HEK293 (cell line): ENCODE measurements around the gene AATK.

Experiments
- CTCF ChIA-PET: fragments of 350-600 bp; formaldehyde crosslinking; extraction: SDS; loops from one replicate; lab custom pipeline; 2021; ENCODE audit warnings: antibody characterized with exemption; lab: Yijun Ruan, JAX
- POLR2A ChIA-PET: fragments of 300-600 bp; formaldehyde crosslinking; extraction: SDS; loops from one replicate; lab custom pipeline; 2020; ENCODE audit warnings: antibody characterized with exemption, inconsistent platforms; lab: Yijun Ruan, JAX
- H3K27ac ChIP-seq: fragments of 200-500 bp; sonication (Bioruptor generic); 2 replicates; pipeline ENCODE4 v1.5.1; 2014; ENCODE audit warnings: low read depth, low read length, control low read depth, inconsistent platforms; ENCODE audit errors: extremely low read depth
- H3K36me3 ChIP-seq, 2 experiments: fragments of 200-500 bp in 1 of 2; sonication (Bioruptor generic) in 1 of 2; 1 replicate in 1 of 2; 2 replicates in 1 of 2; pipeline ENCODE4 v1.5.1; 2014 to 2017; ENCODE audit warnings: inconsistent platforms in 2 of 2, low read length in 2 of 2; ENCODE audit not compliant: control insufficient read depth in 2 of 2, insufficient read depth in 1 of 2
- H3K4me1 ChIP-seq: fragments of 200-500 bp; sonication (Bioruptor generic); 2 replicates; pipeline ENCODE4 v1.5.1; 2014; ENCODE audit warnings: mild to moderate bottlenecking, low read length, inconsistent platforms; ENCODE audit not compliant: control insufficient read depth, insufficient read depth
- H3K4me3 ChIP-seq: 2 replicates; pipeline ENCODE4 v1.5.1; 2011; ENCODE audit warnings: low read depth, mild to moderate bottlenecking, control low read depth, low read length, moderate library complexity
- H3K9me3 ChIP-seq: fragments of 200-500 bp; sonication (Bioruptor generic); 2 replicates; pipeline ENCODE4 v1.5.1; 2014; ENCODE audit warnings: low read depth, low read length, inconsistent platforms; ENCODE audit not compliant: control insufficient read depth, insufficient read depth
- GLIS1 ChIP-seq: fragments of 450-650 bp; formaldehyde crosslinking; IDR thresholded peaks from 2 replicates; pipeline ENCODE4 v1.5.1; 2016; ENCODE audit warnings: missing biosample characterization, missing genetic modification characterization
- YY2 ChIP-seq: fragments of 450-650 bp; formaldehyde crosslinking; IDR thresholded peaks from 2 replicates; pipeline ENCODE4 v1.5.1; 2016; ENCODE audit warnings: missing biosample characterization, missing genetic modification characterization
- ZBTB10 ChIP-seq: fragments of 450-650 bp; formaldehyde crosslinking; IDR thresholded peaks from 2 replicates; pipeline ENCODE4 v1.5.1; 2016; ENCODE audit warnings: missing biosample characterization, missing genetic modification characterization
- ZNF121 ChIP-seq: fragments of 450-650 bp; formaldehyde crosslinking; IDR thresholded peaks from 2 replicates; pipeline ENCODE4 v1.5.1; 2016; ENCODE audit warnings: missing biosample characterization, missing genetic modification characterization
- ZNF280C ChIP-seq: fragments of 450-650 bp; formaldehyde crosslinking; IDR thresholded peaks from 2 replicates; pipeline ENCODE4 v1.5.1; 2016; ENCODE audit warnings: missing biosample characterization, missing genetic modification characterization
- ZNF354C ChIP-seq: fragments of 450-650 bp; formaldehyde crosslinking; IDR thresholded peaks from 2 replicates; pipeline ENCODE4 v1.5.1; 2016; ENCODE audit warnings: missing biosample characterization, missing genetic modification characterization, low read depth, borderline replicate concordance
- ZNF366 ChIP-seq: fragments of 450-650 bp; formaldehyde crosslinking; conservative IDR thresholded peaks from 2 replicates; pipeline ENCODE4 v1.5.1; 2016; ENCODE audit warnings: missing biosample characterization, missing genetic modification characterization
- ZNF501 ChIP-seq: fragments of 450-650 bp; formaldehyde crosslinking; IDR thresholded peaks from 2 replicates; pipeline ENCODE4 v1.5.1; 2016; ENCODE audit warnings: missing biosample characterization, missing genetic modification characterization
- ZNF560 ChIP-seq: fragments of 450-650 bp; formaldehyde crosslinking; IDR thresholded peaks from 2 replicates; pipeline ENCODE4 v1.5.1; 2017; ENCODE audit warnings: missing biosample characterization, missing genetic modification characterization, borderline replicate concordance
- ZNF660 ChIP-seq: fragments of 450-650 bp; IDR thresholded peaks from 2 replicates; pipeline ENCODE4 v1.5.1; 2018; ENCODE audit warnings: missing biosample characterization, mild to moderate bottlenecking, missing genetic modification characterization
- ZNF707 ChIP-seq: fragments of 450-650 bp; formaldehyde crosslinking; IDR thresholded peaks from 2 replicates; pipeline ENCODE4 v1.5.1; 2016; ENCODE audit warnings: missing biosample characterization, missing genetic modification characterization
- ZNF791 ChIP-seq: fragments of 450-650 bp; formaldehyde crosslinking; IDR thresholded peaks from 2 replicates; pipeline ENCODE4 v1.5.1; 2016; ENCODE audit warnings: missing biosample characterization, missing genetic modification characterization
- ZNF792 ChIP-seq: fragments of 450-650 bp; formaldehyde crosslinking; IDR thresholded peaks from 2 replicates; pipeline ENCODE4 v1.5.1; 2016; ENCODE audit warnings: missing biosample characterization, missing genetic modification characterization
- TF ChIP-seq, protein P1 (sequence below): fragments of 450-650 bp; formaldehyde crosslinking; IDR thresholded peaks from 2 replicates; pipeline ENCODE4 v1.5.1; 2017; ENCODE audit warnings: missing biosample characterization, missing genetic modification characterization
- TF ChIP-seq, protein P2 (sequence below): fragments of 450-650 bp; formaldehyde crosslinking; IDR thresholded peaks from 2 replicates; pipeline ENCODE4; 2016; ENCODE audit warnings: missing biosample characterization, missing genetic modification characterization

AATK gene

GRCh38 chr17:81183807-81184206 lies 17.8 kb upstream of the AATK start:
- ChIA-PET POLR2A (no interaction called here), CTCF (no interaction called here)
- H3K4me1 ChIP-seq, result no peaks in the 10 kb centered on the region
- TF ChIP-seq ZNF560 (tag by site-specific recombination), result no peak
- no peak for TF ChIP-seq ZNF791 (tag by site-specific recombination)
- TF ChIP-seq, protein P1, sequence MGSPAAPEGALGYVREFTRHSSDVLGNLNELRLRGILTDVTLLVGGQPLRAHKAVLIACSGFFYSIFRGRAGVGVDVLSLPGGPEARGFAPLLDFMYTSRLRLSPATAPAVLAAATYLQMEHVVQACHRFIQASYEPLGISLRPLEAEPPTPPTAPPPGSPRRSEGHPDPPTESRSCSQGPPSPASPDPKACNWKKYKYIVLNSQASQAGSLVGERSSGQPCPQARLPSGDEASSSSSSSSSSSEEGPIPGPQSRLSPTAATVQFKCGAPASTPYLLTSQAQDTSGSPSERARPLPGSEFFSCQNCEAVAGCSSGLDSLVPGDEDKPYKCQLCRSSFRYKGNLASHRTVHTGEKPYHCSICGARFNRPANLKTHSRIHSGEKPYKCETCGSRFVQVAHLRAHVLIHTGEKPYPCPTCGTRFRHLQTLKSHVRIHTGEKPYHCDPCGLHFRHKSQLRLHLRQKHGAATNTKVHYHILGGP (tag by site-specific recombination), result no peak
- H3K27ac ChIP-seq, result no peak overlapping the region
- H3K4me3 ChIP-seq, result no peak overlapping the region
- H3K9me3 ChIP-seq, result no peaks in the 10 kb centered on the region
- H3K36me3 ChIP-seq, result peaks cover 0 to 6% of the 10 kb centered on the region in 2 experiments; a peak in 1 of 3 replicates

DNA sequence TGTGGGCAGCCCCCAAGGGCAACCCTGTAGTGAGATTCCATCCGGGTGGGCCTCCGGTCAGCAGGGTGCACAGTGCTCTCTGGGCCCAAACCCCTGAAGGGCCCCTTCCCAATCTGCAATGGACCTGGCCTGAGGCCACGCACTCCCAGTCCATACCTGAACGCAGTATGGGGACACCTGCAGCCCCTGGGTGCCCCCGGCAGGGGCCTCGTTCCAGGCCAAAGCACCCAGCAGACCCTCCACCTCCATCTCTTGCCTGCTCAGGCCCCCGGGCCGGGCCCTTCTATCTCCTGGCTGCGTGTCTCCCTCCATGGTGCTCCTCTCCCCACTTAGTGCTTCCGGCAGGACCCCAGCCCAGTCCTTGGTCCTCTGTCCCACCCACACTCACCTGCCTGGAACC lies 17.3 kb upstream of the AATK start:
- H3K4me1 ChIP-seq, result no peaks in the 10 kb centered on the region
- peaks cover 0 to under 1% of the 10 kb centered on the region in 2 experiments; a peak in 1 of 3 replicates for H3K36me3 ChIP-seq
- no peak overlapping the region for H3K27ac ChIP-seq
- no peaks in the 10 kb centered on the region for H3K9me3 ChIP-seq
- no peak for TF ChIP-seq ZNF660 (tag by site-specific recombination)
- TF ChIP-seq ZNF354C (tag by site-specific recombination), result no peak
- ChIA-PET POLR2A (no interaction called here), CTCF (no interaction called here)
- H3K4me3 ChIP-seq, result no peak overlapping the region

- POLR2A ChIA-PET, result no interaction called here
- no peaks in the 10 kb centered on the region for H3K9me3 ChIP-seq
- TF ChIP-seq ZNF366 (tag by site-specific recombination), result no peak
- TF ChIP-seq GLIS1 (tag by site-specific recombination), result peak; percentile 32; the same call in 1 of the 2 replicates
- TF ChIP-seq, all 188 proteins: peak for 1
- Histone ChIP-seq H3K36me3 (no peaks in the 10 kb centered on the region), H3K4me1 (no peaks in the 10 kb centered on the region), H3K27ac (no peak overlapping the region), H3K4me3 (no peak overlapping the region)
- CTCF ChIA-PET, result interaction anchor here (0.9 kb wide), 1 partner anchor 18 kb away, joined by 4 read pairs; no protein-coding TSS in a partner anchor
These were observed 16.6 kb upstream of the AATK start for GRCh38 chr17:81182596-81182995.

DNA sequence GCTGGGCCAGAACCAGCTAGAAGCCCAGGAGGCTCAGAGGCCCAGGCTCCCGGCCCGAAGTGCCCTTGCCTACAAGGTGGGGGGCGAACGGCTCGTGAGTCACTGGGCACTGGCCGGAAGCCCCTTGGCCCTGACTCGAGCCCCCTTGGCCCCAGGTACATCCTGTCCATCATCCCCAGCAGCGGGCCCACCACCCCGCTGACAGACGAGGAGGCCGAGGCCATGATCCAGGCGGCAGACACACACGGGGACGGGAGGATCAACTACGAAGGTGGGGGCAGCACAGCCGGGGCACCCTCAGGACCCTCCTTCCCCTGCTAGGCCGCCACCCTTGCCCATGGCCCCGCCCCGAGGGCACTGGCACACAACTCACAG lies 15.8 kb upstream of the AATK start:
- no peak overlapping the region for H3K27ac ChIP-seq
- CTCF ChIA-PET, result interaction anchor here (0.9 kb wide), 1 partner anchor 19 kb away, joined by 4 read pairs; no protein-coding TSS in a partner anchor
- POLR2A ChIA-PET, result no interaction called here

DNA sequence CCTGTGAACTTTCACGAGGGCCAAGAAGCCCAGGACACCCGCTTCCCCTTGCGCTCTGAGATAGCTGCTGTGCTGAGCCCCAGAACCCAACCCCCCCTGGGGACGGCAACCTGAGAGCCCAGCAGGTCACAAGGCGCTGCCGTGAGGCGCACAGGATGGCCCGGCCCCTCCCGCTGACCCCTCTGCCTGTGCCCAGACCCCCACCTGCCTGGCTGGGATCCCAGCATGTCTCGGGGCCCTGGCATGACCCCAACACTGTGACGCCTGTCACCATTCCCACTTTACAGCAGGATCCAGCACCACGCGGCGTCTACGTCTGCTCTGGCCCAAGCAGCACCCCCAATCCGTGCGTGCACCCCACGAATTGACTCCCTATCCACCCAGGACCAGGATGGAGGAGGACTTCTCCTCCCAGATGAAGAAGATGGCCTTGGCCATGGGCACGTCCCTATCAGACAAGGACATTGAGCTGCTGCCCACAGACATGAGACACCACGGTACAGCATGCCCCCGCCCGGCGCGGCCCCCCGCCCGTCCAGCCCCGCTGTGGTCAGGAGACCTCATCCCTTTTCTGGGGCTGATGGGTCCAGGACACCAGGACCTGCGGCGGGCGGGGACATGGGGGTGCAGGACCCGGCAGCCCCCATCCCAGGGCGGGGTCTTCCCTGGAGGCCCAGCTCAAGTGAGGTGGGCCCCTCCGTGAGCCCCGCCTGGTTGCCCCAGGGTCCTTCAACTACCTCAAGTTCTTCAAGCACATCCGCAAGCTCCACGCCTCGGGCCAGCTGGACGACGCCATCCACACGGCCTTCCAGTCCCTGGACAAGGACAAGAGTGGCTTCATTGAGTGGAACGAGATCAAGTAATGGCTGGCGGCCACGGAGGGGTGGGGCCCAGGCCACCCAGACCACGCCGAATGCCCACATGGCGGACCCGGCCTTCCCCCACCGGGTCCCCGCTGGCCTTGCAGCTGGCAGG lies 15.1 kb upstream of the AATK start:
- ChIA-PET CTCF (interaction anchor here (0.6 kb wide), 2 partner anchors 31 to 39 kb away, joined by 4 read pairs; no protein-coding TSS in a partner anchor), POLR2A (no interaction called here)
- no peak overlapping the region for H3K4me3 ChIP-seq
- no peaks in the 10 kb centered on the region for H3K4me1 ChIP-seq
- H3K36me3 ChIP-seq, result no peaks in the 10 kb centered on the region
- H3K27ac ChIP-seq, result no peak overlapping the region
- H3K9me3 ChIP-seq, result no peaks in the 10 kb centered on the region
- TF ChIP-seq ZNF280C (tag by site-specific recombination) (no peak), ZNF121 (no peak), ZNF707 (tag by site-specific recombination) (no peak), ZBTB10 (tag by site-specific recombination) (no peak), YY2 (tag by site-specific recombination) (no peak)

More for the DNA sequence above, 15.8 kb upstream of the AATK start:
- no peaks in the 10 kb centered on the region for H3K36me3 ChIP-seq
- no peaks in the 10 kb centered on the region for H3K9me3 ChIP-seq
- no peak overlapping the region for H3K4me3 ChIP-seq
- TF ChIP-seq ZNF501 (tag by site-specific recombination) (no peak), ZNF792 (tag by site-specific recombination) (no peak), ZNF707 (tag by site-specific recombination) (no peak)
- TF ChIP-seq, protein P2, sequence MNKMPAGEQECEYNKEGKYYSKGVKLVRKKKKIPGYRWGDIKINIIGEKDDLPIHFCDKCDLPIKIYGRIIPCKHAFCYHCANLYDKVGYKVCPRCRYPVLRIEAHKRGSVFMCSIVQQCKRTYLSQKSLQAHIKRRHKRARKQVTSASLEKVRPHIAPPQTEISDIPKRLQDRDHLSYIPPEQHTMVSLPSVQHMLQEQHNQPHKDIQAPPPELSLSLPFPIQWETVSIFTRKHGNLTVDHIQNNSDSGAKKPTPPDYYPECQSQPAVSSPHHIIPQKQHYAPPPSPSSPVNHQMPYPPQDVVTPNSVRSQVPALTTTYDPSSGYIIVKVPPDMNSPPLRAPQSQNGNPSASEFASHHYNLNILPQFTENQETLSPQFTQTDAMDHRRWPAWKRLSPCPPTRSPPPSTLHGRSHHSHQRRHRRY (tag by site-specific recombination), result no peak
- TF ChIP-seq, all 188 proteins: peak for 0
- no peaks in the 10 kb centered on the region for H3K4me1 ChIP-seq
